Memory B cell (primary cell): ENCODE results near the gene RERE.
"Not testable (repeated sequence)": the region's sequence is repeated elsewhere in the genome, so short reads cannot be mapped to it uniquely, and the experiment has no call there.

ENCODE experiments used
- ATAC-seq: fragments of 150-1000 bp; cut with Tn5 transposase; 2 replicates; pipeline ENCODE4 v1.10.0; 2021; ENCODE audit warnings: low read depth, mild to moderate bottlenecking, moderate library complexity
- DNase-seq, 2 donors: peaks; one replicate each; pipeline ENCODE4 v3.0.0; 2022; ENCODE audit warnings: low spot score in 2 of 2
- H3K27ac Mint-ChIP-seq: one replicate; pipeline ENCODE4 v1.8.0; 2022; ENCODE audit warnings: mild to moderate bottlenecking, moderate library complexity, mixed read lengths
- H3K27me3 Mint-ChIP-seq: one replicate; pipeline ENCODE4 v1.8.0; 2022; ENCODE audit warnings: mixed read lengths
- H3K36me3 Mint-ChIP-seq: one replicate; pipeline ENCODE4 v1.8.0; 2022; ENCODE audit warnings: mild to moderate bottlenecking, mixed read lengths
- H3K4me1 Mint-ChIP-seq: one replicate; pipeline ENCODE4 v1.8.0; 2022; ENCODE audit warnings: mixed read lengths
- H3K4me3 Mint-ChIP-seq: one replicate; pipeline ENCODE4 v1.8.0; 2022; ENCODE audit warnings: mild to moderate bottlenecking, moderate library complexity, mixed read lengths
- H3K9me3 Mint-ChIP-seq: one replicate; pipeline ENCODE4 v1.8.0; 2022; ENCODE audit warnings: mixed read lengths

Gene RERE

GRCh38 chr1:8701794-8702471, 115.5 kb downstream of the RERE start:
- H3K27ac Mint-ChIP-seq = peak overlapping the region; percentile 84
- ATAC-seq (no peak), DNase-seq (no peak)
- H3K36me3 Mint-ChIP-seq = no peaks in the 10 kb centered on the region
- no peaks in the 10 kb centered on the region for H3K9me3 Mint-ChIP-seq
- peak overlapping the region; percentile 91 for H3K4me3 Mint-ChIP-seq
- peaks cover 28% of the 10 kb centered on the region for H3K4me1 Mint-ChIP-seq
- no peaks in the 10 kb centered on the region for H3K27me3 Mint-ChIP-seq

- ATAC-seq = no peak
- DNase-seq = no peak
- no peak overlapping the region for H3K27ac Mint-ChIP-seq
- peaks cover 28% of the 10 kb centered on the region for H3K4me1 Mint-ChIP-seq
- H3K36me3 Mint-ChIP-seq = no peaks in the 10 kb centered on the region
- H3K27me3 Mint-ChIP-seq = no peaks in the 10 kb centered on the region
- no peak overlapping the region for H3K4me3 Mint-ChIP-seq
- no peaks in the 10 kb centered on the region for H3K9me3 Mint-ChIP-seq
Measured at GRCh38 chr1:8699679-8700078, 117.8 kb downstream of the RERE start.

GRCh38 chr1:8698937-8699447, 118.4 kb downstream of the RERE start:
- Mint-ChIP-seq H3K4me1 (peaks cover 31% of the 10 kb centered on the region), H3K27me3 (no peaks in the 10 kb centered on the region), H3K9me3 (no peaks in the 10 kb centered on the region), H3K27ac (no peak overlapping the region), H3K4me3 (no peak overlapping the region), H3K36me3 (no peaks in the 10 kb centered on the region)
- no peak for ATAC-seq
- DNase-seq = no peak

- Mint-ChIP-seq H3K27me3 (no peaks in the 10 kb centered on the region), H3K4me1 (peaks cover 28% of the 10 kb centered on the region), H3K4me3 (no peak overlapping the region), H3K9me3 (no peaks in the 10 kb centered on the region), H3K36me3 (no peaks in the 10 kb centered on the region), H3K27ac (no peak overlapping the region)
- ATAC-seq (no peak), DNase-seq (no peak)
Measured at GRCh38 chr1:8698012-8698630, 119.3 kb downstream of the RERE start.

GRCh38 chr1:8695442-8695841, 122.0 kb downstream of the RERE start:
- peaks cover 19% of the 10 kb centered on the region for H3K4me1 Mint-ChIP-seq
- H3K4me3 Mint-ChIP-seq, H3K9me3 Mint-ChIP-seq, DNase-seq, H3K36me3 Mint-ChIP-seq, H3K27me3 Mint-ChIP-seq, ATAC-seq, H3K27ac Mint-ChIP-seq: not testable (repeated sequence)

- no peak overlapping the region for H3K27ac Mint-ChIP-seq
- H3K9me3 Mint-ChIP-seq = no peaks in the 10 kb centered on the region
- H3K36me3 Mint-ChIP-seq = no peaks in the 10 kb centered on the region
- no peak for DNase-seq
- ATAC-seq = no peak
- H3K4me3 Mint-ChIP-seq = no peak overlapping the region
- H3K27me3 Mint-ChIP-seq = no peaks in the 10 kb centered on the region
- H3K4me1 Mint-ChIP-seq = peaks cover 22% of the 10 kb centered on the region
Measured at GRCh38 chr1:8693107-8693506, 124.3 kb downstream of the RERE start.

- H3K36me3 Mint-ChIP-seq = no peaks in the 10 kb centered on the region
- ATAC-seq (no peak), DNase-seq (no peak)
- no peak overlapping the region for H3K27ac Mint-ChIP-seq
- peaks cover 32% of the 10 kb centered on the region for H3K4me1 Mint-ChIP-seq
- no peaks in the 10 kb centered on the region for H3K27me3 Mint-ChIP-seq
- H3K9me3 Mint-ChIP-seq = no peaks in the 10 kb centered on the region
- no peak overlapping the region for H3K4me3 Mint-ChIP-seq
Measured at GRCh38 chr1:8691662-8692061, 125.8 kb downstream of the RERE start.

GRCh38 chr1:8690253-8690525, 127.3 kb downstream of the RERE start:
- Mint-ChIP-seq H3K27me3 (no peaks in the 10 kb centered on the region), H3K9me3 (no peaks in the 10 kb centered on the region), H3K4me1 (peaks cover 29% of the 10 kb centered on the region), H3K36me3 (no peaks in the 10 kb centered on the region), H3K4me3 (no peak overlapping the region), H3K27ac (peak overlapping the region; percentile 47)
- DNase-seq (no peak), ATAC-seq (no peak)

- no peak for DNase-seq
- Mint-ChIP-seq H3K27me3 (no peaks in the 10 kb centered on the region), H3K4me3 (no peak overlapping the region), H3K4me1 (peaks cover 31% of the 10 kb centered on the region), H3K9me3 (no peaks in the 10 kb centered on the region), H3K27ac (peak overlapping the region; percentile 47), H3K36me3 (no peaks in the 10 kb centered on the region)
- ATAC-seq = peak; percentile 26
Measured at GRCh38 chr1:8689431-8690252, 127.8 kb downstream of the RERE start.

GRCh38 chr1:8687538-8687937, 129.9 kb downstream of the RERE start:
- ATAC-seq (no peak), DNase-seq (no peak)
- Mint-ChIP-seq H3K9me3 (no peaks in the 10 kb centered on the region), H3K27me3 (no peaks in the 10 kb centered on the region), H3K4me3 (no peak overlapping the region), H3K36me3 (no peaks in the 10 kb centered on the region), H3K27ac (no peak overlapping the region), H3K4me1 (peaks cover 27% of the 10 kb centered on the region)

GRCh38 chr1:8687039-8687438, 130.4 kb downstream of the RERE start:
- peaks cover 27% of the 10 kb centered on the region for H3K4me1 Mint-ChIP-seq
- no peaks in the 10 kb centered on the region for H3K9me3 Mint-ChIP-seq
- DNase-seq = no peak
- no peak for ATAC-seq
- H3K27me3 Mint-ChIP-seq = no peaks in the 10 kb centered on the region
- H3K27ac Mint-ChIP-seq = no peak overlapping the region
- H3K4me3 Mint-ChIP-seq = no peak overlapping the region
- H3K36me3 Mint-ChIP-seq = no peaks in the 10 kb centered on the region

GRCh38 chr1:8685463-8685862, 132.0 kb downstream of the RERE start:
- Mint-ChIP-seq H3K4me1 (peaks cover 30% of the 10 kb centered on the region), H3K9me3 (no peaks in the 10 kb centered on the region), H3K27ac (no peak overlapping the region), H3K36me3 (no peaks in the 10 kb centered on the region), H3K27me3 (no peaks in the 10 kb centered on the region), H3K4me3 (no peak overlapping the region)
- ATAC-seq (no peak), DNase-seq (no peak)

GRCh38 chr1:8684590-8684989, 132.8 kb downstream of the RERE start:
- Mint-ChIP-seq H3K36me3 (no peaks in the 10 kb centered on the region), H3K27me3 (no peaks in the 10 kb centered on the region), H3K9me3 (no peaks in the 10 kb centered on the region), H3K4me3 (no peak overlapping the region), H3K4me1 (peaks cover 25% of the 10 kb centered on the region), H3K27ac (no peak overlapping the region)
- no peak for DNase-seq
- ATAC-seq = no peak

GRCh38 chr1:8682573-8682972, 134.9 kb downstream of the RERE start:
- Mint-ChIP-seq H3K9me3 (no peaks in the 10 kb centered on the region), H3K4me3 (no peak overlapping the region), H3K36me3 (peaks cover 2% of the 10 kb centered on the region), H3K27ac (no peak overlapping the region), H3K4me1 (peaks cover 19% of the 10 kb centered on the region), H3K27me3 (no peaks in the 10 kb centered on the region)
- DNase-seq (no peak), ATAC-seq (no peak)
